ENCODE measurements around the gene NKD2.
"Not testable (repeated sequence)": the region's sequence is repeated elsewhere in the genome, so short reads cannot be mapped to it uniquely, and the experiment has no call there.

NKD2 gene

DNA sequence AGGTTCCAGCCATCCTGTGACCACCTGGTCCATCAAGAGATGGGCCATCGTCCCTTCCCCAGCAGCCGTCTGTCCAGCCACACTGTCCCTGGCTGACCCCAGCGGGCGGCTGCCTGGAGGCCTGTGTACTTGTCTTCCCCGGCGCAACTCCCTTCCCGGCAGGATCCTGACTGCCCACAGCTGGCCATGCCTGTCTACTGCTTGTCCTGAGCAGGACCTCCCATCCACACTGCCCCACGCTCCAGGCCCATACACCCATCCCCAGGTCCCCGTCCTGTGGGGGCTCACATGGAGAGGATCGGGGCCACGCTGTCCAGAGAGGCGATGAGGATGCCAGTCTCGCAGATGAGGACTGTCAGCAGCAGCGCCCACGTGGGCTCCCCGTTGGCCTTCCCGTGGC is 67.8 kb downstream of the NKD2 start:
- no peaks in the 10 kb centered on the region for H3K36me3 ChIP-seq (ENCODE audit: insufficient read depth, low read length)
- no peak overlapping the region for H3K4me3 ChIP-seq (ENCODE audit: low read length)
- no peaks in the 10 kb centered on the region for H3K27me3 ChIP-seq (ENCODE audit: control insufficient read depth, insufficient read depth, low read length)
- H3K9me3 ChIP-seq (replicated peaks; ENCODE audit: low read length): no peaks in the 10 kb centered on the region
- H3K4me2 ChIP-seq (ENCODE audit: low read length): no peak overlapping the region
- H3K9ac ChIP-seq (ENCODE audit: low read depth, low read length): no peak overlapping the region
- H3K4me1 ChIP-seq (ENCODE audit: control insufficient read depth, insufficient read depth, low read length): no peaks in the 10 kb centered on the region

DNA sequence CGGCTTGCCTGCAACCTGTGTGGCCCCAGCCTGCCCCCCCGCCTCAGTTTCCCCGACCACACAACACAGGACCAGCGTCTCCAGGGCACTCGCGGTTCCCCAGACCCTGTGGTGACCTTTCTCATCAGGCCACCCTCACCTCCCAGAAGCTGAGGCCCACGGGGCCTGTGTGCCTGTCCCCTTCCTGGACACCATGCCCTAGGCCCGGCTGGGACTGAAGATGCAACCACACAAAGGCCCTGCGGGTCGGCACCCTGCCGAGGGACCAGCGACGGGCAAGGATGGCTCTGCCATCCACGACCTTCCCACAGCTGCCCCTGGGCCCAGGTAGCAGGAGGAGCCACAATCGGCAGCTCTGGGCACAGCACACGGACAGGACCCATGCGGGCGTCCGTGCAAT is 68.4 kb downstream of the NKD2 start:
- H3K27me3 ChIP-seq (ENCODE audit: control insufficient read depth, insufficient read depth, low read length): no peaks in the 10 kb centered on the region

DNA sequence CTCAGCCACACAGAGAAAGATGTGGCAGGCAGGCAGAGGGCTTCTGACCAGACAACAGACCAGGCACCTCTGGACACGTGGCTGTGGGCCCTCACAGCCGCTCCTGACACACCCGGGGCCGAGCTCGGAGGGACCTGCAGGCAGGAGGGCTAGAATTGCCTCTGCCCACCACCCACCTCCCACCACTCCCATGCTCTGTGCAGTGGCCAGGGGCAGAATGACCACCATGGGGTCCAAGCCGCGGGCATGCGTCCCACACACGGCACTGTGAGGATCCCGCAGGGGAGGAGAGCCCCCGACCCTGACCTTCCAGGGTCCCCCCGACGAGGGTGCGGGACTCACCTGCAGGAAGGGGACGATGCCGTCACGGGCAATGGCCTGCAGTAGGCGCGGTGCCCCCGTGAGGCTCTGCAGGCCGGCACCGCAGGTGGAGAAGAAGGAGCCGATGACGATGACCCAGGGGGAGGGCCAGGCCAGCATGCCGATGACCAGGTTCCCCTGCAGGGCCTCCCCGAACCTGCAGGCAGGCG is 69.0 kb downstream of the NKD2 start:
- Histone ChIP-seq H3K9me3 (replicated peaks; ENCODE audit: low read length) (no peaks in the 10 kb centered on the region), H3K4me2 (ENCODE audit: low read length) (no peak overlapping the region), H3K4me1 (ENCODE audit: control insufficient read depth, insufficient read depth, low read length) (no peaks in the 10 kb centered on the region), H3K9ac (ENCODE audit: low read depth, low read length) (no peak overlapping the region), H3K4me3 (ENCODE audit: low read length) (no peak overlapping the region), H3K36me3 (ENCODE audit: insufficient read depth, low read length) (no peaks in the 10 kb centered on the region), H3K27me3 (ENCODE audit: control insufficient read depth, insufficient read depth, low read length) (no peaks in the 10 kb centered on the region)

More for the DNA sequence above, 68.4 kb downstream of the NKD2 start:
- Histone ChIP-seq H3K4me3 (ENCODE audit: low read length) (no peak overlapping the region), H3K9ac (ENCODE audit: low read depth, low read length) (no peak overlapping the region), H3K4me1 (ENCODE audit: control insufficient read depth, insufficient read depth, low read length) (no peaks in the 10 kb centered on the region), H3K9me3 (replicated peaks; ENCODE audit: low read length) (no peaks in the 10 kb centered on the region), H3K4me2 (ENCODE audit: low read length) (no peak overlapping the region), H3K36me3 (ENCODE audit: insufficient read depth, low read length) (no peaks in the 10 kb centered on the region)

- H3K9me3 ChIP-seq (replicated peaks; ENCODE audit: low read length): no peaks in the 10 kb centered on the region
- no peak overlapping the region for H3K9ac ChIP-seq (ENCODE audit: low read depth, low read length)
- no peaks in the 10 kb centered on the region for H3K36me3 ChIP-seq (ENCODE audit: insufficient read depth, low read length)
- no peak overlapping the region for H3K4me2 ChIP-seq (ENCODE audit: low read length)
- H3K4me3 ChIP-seq (ENCODE audit: low read length): no peak overlapping the region
- H3K4me1 ChIP-seq (ENCODE audit: control insufficient read depth, insufficient read depth, low read length): no peaks in the 10 kb centered on the region
- no peaks in the 10 kb centered on the region for H3K27me3 ChIP-seq (ENCODE audit: control insufficient read depth, insufficient read depth, low read length)
Measured at GRCh38 chr5:1078206-1078605, 69.6 kb downstream of the NKD2 start.

DNA sequence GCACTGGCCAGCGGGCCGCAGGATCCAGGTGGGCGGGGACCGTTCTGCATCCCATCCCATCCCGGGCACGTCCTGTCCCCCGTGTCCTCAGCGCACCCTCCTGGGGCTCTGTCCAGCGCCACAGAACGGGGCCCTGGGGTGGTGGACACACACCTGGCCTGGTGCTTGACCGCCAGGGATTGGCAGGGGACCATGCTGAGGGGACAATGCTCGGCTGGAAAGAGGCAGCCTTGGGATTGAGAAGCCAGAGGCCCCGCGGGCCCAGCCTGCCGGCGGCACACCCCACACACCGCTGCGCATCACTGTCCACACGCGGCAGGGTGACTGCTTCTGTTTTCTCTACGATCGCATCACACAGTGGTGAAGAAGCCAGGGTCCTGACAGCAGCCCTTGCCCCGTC is 70.2 kb downstream of the NKD2 start:
- no peaks in the 10 kb centered on the region for H3K27me3 ChIP-seq (ENCODE audit: control insufficient read depth, insufficient read depth, low read length)
- no peak overlapping the region for H3K9ac ChIP-seq (ENCODE audit: low read depth, low read length)
- no peaks in the 10 kb centered on the region for H3K4me1 ChIP-seq (ENCODE audit: control insufficient read depth, insufficient read depth, low read length)
- H3K4me3 ChIP-seq (ENCODE audit: low read length): no peak overlapping the region
- no peaks in the 10 kb centered on the region for H3K9me3 ChIP-seq (replicated peaks; ENCODE audit: low read length)
- H3K36me3 ChIP-seq (ENCODE audit: insufficient read depth, low read length): no peaks in the 10 kb centered on the region
- no peak overlapping the region for H3K4me2 ChIP-seq (ENCODE audit: low read length)

DNA sequence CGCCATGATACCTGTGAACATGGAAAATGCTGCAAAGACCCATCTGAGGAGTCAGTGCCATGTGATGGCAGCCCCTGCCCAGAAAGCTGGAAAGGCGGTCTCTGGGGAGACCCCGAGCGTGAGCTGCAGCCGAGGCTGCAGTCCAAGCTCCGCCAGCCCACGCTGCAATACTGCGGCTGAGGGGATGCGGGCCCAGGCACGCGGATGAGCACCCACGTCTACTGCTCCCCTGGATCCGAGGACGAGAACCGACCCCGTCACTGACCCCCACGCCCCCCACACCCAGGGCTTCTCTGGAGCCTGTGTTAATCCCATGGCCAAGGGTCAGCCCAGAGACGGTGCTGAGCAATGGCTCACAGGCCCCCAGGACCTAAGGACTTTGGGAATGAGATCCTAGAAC is 70.9 kb downstream of the NKD2 start:
- Histone ChIP-seq H3K9ac (ENCODE audit: low read depth, low read length) (no peak overlapping the region), H3K4me2 (ENCODE audit: low read length) (no peak overlapping the region), H3K27me3 (ENCODE audit: control insufficient read depth, insufficient read depth, low read length) (no peaks in the 10 kb centered on the region), H3K4me3 (ENCODE audit: low read length) (no peak overlapping the region), H3K4me1 (ENCODE audit: control insufficient read depth, insufficient read depth, low read length) (no peaks in the 10 kb centered on the region), H3K36me3 (ENCODE audit: insufficient read depth, low read length) (no peaks in the 10 kb centered on the region), H3K9me3 (replicated peaks; ENCODE audit: low read length) (no peaks in the 10 kb centered on the region)

DNA sequence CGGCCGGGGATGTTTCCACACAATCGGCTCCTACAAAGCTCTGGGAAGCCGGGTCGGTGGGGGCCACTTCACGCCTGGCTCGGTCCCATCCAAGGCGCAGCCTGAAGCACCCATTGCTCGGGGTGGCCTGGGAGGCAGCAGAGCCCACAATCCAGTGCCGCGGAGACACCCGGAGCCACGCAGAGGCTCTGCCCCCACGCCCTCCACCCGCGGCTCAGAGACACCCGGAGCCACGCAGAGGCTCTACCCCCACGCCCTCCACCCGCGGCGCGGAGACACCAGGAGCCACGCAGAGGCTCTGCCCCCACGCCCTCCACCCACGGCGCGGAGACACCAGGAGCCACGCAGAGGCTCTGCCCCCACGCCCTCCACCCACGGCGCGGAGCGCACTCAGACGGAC is 71.4 kb downstream of the NKD2 start:
- Histone ChIP-seq H3K27me3 (ENCODE audit: control insufficient read depth, insufficient read depth, low read length) (no peaks in the 10 kb centered on the region), H3K4me1 (ENCODE audit: control insufficient read depth, insufficient read depth, low read length) (no peaks in the 10 kb centered on the region), H3K9ac (ENCODE audit: low read depth, low read length) (no peak overlapping the region), H3K36me3 (ENCODE audit: insufficient read depth, low read length) (no peaks in the 10 kb centered on the region), H3K4me3 (ENCODE audit: low read length) (no peak overlapping the region), H3K4me2 (ENCODE audit: low read length) (no peak overlapping the region), H3K9me3 (replicated peaks; ENCODE audit: low read length) (no peaks in the 10 kb centered on the region)

DNA sequence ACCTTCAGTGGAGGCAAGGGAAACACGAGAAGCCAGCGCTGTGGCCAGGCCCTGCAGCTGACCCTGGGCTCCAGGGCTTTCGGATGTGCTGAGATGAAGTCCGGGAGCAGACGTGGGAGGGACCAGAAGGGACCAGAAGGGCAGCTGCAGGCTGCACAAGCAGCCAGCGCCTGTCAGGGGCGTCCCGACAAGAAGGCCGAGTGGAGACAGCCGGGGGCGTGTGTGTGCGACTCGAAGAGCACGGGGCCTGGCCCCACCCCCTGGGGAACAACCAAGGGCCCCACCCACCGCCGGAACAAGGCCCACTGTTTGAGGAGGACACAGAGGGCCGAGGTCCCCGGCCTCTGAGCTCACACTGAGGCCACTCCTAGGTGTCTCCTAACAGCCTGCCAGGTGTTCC is 71.8 kb downstream of the NKD2 start:
- H3K9me3 ChIP-seq (replicated peaks; ENCODE audit: low read length): no peaks in the 10 kb centered on the region
- no peaks in the 10 kb centered on the region for H3K36me3 ChIP-seq (ENCODE audit: insufficient read depth, low read length)
- no peaks in the 10 kb centered on the region for H3K27me3 ChIP-seq (ENCODE audit: control insufficient read depth, insufficient read depth, low read length)
- H3K4me3 ChIP-seq (ENCODE audit: low read length): no peak overlapping the region
- no peaks in the 10 kb centered on the region for H3K4me1 ChIP-seq (ENCODE audit: control insufficient read depth, insufficient read depth, low read length)
- no peak overlapping the region for H3K4me2 ChIP-seq (ENCODE audit: low read length)
- no peak overlapping the region for H3K9ac ChIP-seq (ENCODE audit: low read depth, low read length)

- no peak overlapping the region for H3K9ac ChIP-seq (ENCODE audit: low read depth, low read length)
- no peaks in the 10 kb centered on the region for H3K36me3 ChIP-seq (ENCODE audit: insufficient read depth, low read length)
- no peak overlapping the region for H3K4me2 ChIP-seq (ENCODE audit: low read length)
- H3K27me3 ChIP-seq (ENCODE audit: control insufficient read depth, insufficient read depth, low read length): no peaks in the 10 kb centered on the region
- H3K9me3 ChIP-seq (replicated peaks; ENCODE audit: low read length): no peaks in the 10 kb centered on the region
- no peaks in the 10 kb centered on the region for H3K4me1 ChIP-seq (ENCODE audit: control insufficient read depth, insufficient read depth, low read length)
- no peak overlapping the region for H3K4me3 ChIP-seq (ENCODE audit: low read length)
Measured at GRCh38 chr5:1081519-1081918, 72.9 kb downstream of the NKD2 start.

DNA sequence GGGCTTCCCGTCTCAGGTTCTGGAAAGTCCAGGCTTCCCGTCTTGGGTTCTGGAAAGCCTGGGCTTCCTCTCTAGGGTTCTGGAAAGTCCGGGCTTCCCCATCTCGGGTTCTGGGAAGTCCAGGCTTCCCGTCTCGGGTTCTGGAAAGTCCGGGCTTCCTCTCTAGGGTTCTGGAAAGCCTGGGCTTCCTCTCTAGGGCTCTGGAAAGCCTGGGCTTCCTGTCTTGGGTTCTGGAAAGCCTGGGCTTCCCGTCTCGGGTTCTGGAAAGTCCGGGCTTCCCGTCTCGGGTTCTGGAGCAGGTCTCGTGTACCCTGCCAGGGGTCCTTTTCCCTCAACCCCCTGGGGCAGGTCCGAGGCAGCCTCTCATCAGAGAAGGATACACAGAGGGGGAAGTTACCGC is 74.4 kb downstream of the NKD2 start:
- H3K9ac ChIP-seq (ENCODE audit: low read depth, low read length); H3K9me3 ChIP-seq (replicated peaks; ENCODE audit: low read length); H3K27me3 ChIP-seq (ENCODE audit: control insufficient read depth, insufficient read depth, low read length); H3K4me1 ChIP-seq (ENCODE audit: control insufficient read depth, insufficient read depth, low read length); H3K4me3 ChIP-seq (ENCODE audit: low read length); H3K4me2 ChIP-seq (ENCODE audit: low read length); H3K36me3 ChIP-seq (ENCODE audit: insufficient read depth, low read length): not testable (repeated sequence)

GRCh38 chr5:1083823-1084605 is 75.4 kb downstream of the NKD2 start:
- Histone ChIP-seq H3K4me3 (ENCODE audit: low read length) (no peak overlapping the region), H3K4me2 (ENCODE audit: low read length) (no peak overlapping the region), H3K9me3 (replicated peaks; ENCODE audit: low read length) (no peaks in the 10 kb centered on the region), H3K27me3 (ENCODE audit: control insufficient read depth, insufficient read depth, low read length) (no peaks in the 10 kb centered on the region), H3K9ac (ENCODE audit: low read depth, low read length) (no peak overlapping the region), H3K36me3 (ENCODE audit: insufficient read depth, low read length) (no peaks in the 10 kb centered on the region), H3K4me1 (ENCODE audit: control insufficient read depth, insufficient read depth, low read length) (no peaks in the 10 kb centered on the region)

- no peak overlapping the region for H3K4me2 ChIP-seq (ENCODE audit: low read length)
- no peaks in the 10 kb centered on the region for H3K9me3 ChIP-seq (replicated peaks; ENCODE audit: low read length)
- H3K4me3 ChIP-seq (ENCODE audit: low read length): no peak overlapping the region
- H3K27me3 ChIP-seq (ENCODE audit: control insufficient read depth, insufficient read depth, low read length): no peaks in the 10 kb centered on the region
- H3K9ac ChIP-seq (ENCODE audit: low read depth, low read length): no peak overlapping the region
- no peaks in the 10 kb centered on the region for H3K4me1 ChIP-seq (ENCODE audit: control insufficient read depth, insufficient read depth, low read length)
- H3K36me3 ChIP-seq (ENCODE audit: insufficient read depth, low read length): no peaks in the 10 kb centered on the region
Measured at GRCh38 chr5:1085391-1085790, 76.8 kb downstream of the NKD2 start.
